NCI-H1930 (cell line): ENCODE data around the gene EPHA6.
"Not testable (repeated sequence)": the region's sequence is repeated elsewhere in the genome, so short reads cannot be mapped to it uniquely, and the experiment has no call there.

Source experiments
- DNase-seq, 2 experiments: peaks; one replicate each; lab custom pipeline; 2025; lab: John Stamatoyannopoulos, UW

The EPHA6 gene

DNA sequence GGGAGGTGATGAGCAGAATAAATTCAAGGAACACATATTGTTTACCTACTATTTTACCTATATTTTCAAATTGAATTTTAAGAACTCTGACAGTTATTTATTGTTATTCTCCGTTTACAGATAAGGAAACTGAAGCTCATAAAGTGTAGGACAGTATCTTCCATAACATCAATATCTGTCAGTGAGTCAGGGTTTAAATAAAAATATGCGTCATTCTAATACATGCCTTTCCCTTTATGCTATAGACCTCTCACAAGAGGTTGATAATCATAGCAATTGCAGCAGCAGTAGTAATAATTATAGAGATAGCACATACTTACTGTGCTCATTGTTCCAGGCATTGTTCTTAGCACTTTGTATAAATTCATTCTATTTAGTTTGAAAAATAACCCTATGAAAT lies 101.1 kb downstream of the EPHA6 start:
- DNase-seq, result no peak

DNA sequence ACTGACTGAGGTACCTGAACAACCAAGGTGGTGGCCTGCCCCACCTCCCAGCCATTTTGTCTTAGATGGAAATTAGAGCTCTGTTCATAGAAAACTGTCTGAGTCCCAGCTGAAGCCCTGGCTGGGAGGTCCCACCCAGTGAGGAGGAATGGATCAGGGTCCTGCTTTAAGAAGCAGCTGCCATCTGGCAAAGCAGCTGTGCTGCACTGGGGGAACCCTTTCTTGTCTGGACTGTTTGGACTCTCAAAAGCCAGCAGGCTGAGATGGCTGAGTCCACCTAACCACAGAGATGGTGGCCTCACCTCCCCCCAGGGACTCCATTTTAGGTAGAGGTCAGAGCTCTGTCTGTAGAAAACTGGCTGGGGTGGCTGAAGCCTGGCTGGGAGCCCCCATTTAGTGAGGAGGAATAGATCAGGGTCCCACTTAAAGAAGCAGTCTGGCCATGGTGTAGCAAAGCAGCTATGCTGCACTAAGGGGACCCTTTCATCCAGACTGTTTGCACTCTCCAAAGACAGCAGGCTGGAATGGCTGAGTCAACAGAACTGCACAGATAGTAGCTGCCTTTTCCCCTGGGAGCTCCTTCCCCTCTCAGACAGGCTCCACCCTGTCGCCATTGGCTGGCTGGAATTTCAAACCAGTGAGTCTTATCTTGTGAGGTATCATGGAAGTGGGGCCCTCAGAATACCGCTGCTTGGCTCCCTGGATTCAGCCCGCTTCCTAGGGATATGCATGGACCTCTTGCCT lies 116.9 kb downstream of the EPHA6 start:
- peak in 1 of 2 experiments; percentile 14 for DNase-seq

DNA sequence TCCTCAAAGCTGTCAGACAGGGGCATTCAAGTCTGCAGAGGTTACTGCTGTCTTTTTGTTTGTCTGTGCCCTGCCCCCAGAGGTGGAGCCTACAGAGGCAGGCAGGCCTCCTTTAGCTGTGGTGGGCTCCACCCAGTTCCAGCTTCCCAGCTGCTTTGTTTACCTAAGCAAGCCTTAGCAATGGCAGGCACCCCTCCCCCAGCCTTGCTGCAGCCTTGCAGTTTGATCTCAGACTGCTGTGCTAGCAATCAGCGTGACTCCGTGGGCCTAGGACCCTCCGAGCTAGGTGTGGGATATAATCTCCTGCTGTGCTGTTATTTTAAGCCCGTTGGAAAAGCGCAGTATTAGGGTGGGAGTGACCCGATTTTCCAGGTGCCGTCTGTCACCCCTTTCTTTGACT lies 127.7 kb downstream of the EPHA6 start:
- DNase-seq, result not testable (repeated sequence)

DNA sequence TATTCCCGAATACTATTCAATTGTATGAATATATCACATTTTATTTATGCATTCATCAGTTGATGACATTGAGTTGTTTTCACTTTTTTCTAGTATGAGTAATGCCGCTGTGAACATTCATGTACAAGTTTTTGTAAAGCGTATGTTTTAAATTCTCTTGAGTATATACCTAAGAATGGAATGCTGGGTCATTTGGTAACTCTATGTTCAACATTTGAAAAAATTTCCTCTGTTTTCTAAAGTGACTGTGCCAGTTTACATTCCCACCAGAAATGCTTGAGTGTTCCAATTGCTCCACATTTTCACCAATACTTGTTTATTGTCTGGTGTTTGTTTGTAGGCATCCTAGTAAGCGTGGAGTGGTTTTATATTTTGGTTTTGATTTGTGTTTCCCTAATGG lies 144.5 kb downstream of the EPHA6 start:
- no peak for DNase-seq

DNA sequence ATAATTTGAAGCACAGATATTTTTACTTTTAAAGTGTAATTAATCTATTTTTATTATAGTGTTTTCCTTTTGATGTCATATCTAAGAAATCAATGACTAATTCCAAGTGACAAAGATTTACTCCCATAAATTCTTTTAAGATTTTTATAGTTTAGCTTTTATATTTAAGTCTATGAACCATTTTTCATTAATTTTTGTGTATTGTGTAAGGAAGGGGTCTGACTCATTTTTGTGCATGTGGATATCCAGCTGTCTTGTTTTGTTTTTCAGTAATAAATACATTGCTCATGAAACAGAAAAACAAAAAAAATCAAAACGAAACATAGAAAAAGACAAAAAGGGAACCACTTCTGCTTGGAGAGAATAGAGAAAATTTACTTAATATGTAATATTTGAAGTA lies 145.1 kb downstream of the EPHA6 start:
- DNase-seq, result no peak

DNA sequence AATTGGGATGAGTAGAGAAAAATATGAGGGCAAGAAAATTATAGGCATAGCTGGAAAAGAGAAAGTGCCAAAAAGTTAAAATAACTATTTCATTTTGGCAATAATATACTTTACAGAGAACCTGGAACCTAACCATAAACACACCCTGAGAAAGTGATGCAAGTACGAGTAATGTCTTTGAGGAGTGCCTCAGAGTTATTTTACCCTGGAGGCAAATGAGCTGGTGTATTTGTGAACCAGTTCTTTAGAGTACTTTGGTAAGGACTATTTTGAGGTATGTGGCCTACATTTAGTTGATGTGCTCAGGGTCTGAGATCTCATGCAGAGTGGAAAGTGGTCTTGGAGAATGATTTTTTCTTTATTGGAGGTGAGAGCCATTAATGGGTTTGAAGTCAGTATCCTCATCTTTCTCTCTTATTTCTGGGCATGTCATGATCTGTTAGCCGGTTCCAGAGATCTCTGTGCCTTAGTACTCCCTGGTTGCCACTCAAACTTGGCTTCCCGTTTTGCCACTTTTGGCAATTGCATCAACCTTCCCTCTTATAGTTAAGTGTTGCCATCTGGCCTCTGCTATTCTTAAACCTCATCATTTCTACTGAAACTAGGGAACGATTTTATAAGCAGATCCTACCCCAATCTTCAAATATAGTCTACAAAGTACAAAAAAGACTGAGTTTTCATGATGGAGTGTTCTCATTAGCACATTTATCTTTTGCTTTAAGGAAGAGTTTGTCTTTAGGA lies 145.7 kb downstream of the EPHA6 start:
- no peak for DNase-seq

DNA sequence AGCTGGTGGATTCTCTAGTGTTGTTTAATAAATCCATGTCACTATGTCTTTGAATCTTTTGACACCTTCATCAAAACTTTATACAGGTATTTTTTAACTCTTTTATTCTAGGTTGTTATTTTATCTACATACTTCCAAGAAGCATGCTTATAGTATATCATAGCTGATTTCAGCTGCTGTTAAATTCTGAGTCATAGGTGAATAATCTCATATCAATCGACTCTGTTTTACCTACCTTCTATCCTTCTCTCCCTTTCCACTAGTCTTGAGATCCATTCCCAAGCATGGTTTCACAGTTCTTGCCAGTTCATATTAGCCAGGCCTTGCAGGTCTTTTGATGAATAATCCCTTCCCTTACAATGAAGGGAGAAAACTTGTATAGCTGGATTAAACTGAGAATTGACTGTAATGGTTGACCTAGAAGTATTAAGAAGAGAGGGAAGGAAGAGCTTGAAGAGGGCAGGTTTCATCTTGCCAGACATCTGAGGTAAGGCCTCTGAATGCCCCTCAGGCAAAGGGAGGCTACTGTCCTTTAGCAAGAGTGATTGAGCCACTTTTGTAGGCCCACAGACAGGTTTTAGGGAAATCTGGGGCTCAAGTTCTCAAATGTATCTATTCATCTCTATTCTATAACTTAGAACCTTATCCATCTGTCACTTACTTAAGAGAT lies 146.4 kb downstream of the EPHA6 start:
- DNase-seq, result no peak

DNA sequence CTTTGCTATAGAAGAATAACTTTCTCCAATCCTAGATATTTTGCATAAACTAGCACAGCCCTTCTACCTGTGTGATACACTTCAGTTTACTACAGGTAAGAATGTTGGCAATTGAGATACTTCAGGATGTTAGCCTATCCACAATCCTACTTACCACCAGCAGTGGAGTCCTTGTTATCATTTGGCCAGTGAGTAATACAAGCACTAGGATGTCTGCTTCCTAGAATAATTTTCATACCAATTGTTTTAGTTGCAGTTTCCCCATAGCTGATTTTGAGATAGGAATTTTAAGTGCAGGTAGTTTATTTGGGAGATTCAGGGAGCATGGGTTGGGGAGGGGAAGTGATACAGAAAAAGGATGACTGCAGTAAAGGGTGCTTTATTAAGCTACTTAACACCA lies 147.2 kb downstream of the EPHA6 start:
- DNase-seq, result no peak

DNA sequence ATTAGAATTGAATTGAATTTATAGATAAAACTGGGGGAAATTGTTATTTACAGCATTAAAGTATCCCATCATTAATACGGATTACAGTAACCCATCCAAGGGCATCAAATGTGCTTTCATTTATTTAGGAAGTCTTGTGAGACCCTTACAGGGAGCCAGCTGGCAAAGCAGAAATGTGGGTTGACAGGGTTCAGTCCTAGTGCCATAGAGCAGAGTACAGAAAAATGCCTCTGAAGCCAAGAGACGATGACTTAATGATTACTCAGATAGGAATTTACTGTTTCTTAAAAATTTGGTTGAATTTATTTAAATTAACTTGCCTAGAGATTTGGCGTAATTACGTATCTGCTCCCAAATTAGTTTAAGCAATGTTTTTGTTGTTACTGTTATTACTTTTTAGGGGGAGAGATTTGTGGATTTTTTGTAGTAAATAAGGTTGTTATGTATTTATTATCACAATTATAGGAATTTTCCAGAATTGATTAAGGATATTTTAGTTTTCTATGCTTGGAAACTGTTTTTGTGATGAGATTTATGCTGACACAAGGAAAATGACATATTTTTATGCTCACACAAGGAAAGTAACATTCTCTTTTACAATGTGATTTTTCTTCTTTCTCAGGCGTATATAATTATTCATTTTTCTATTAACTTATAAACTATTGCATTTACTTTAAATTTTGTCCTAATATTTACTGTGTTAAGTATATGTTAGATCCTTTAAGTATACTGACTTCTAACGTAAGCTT lies 152.0 kb downstream of the EPHA6 start:
- no peak for DNase-seq

DNA sequence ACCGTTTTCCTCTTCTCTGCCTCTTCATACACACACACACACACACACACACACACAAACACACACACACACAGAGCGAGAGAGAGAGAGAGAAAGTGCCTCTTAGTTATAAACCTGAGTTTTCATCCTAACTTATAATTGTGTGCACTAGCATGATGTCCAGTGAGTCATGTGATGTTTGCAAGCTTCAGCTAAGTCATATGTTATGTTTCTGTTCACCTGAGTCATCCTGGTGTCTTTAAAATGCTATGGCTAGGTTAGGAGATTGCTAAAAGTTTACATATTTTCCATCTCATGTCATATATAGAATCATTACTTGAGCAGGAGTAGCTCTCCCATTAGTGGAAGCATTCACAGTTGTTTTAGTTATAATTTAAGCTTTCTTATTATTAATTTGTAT lies 155.8 kb downstream of the EPHA6 start:
- DNase-seq, result no peak

DNA sequence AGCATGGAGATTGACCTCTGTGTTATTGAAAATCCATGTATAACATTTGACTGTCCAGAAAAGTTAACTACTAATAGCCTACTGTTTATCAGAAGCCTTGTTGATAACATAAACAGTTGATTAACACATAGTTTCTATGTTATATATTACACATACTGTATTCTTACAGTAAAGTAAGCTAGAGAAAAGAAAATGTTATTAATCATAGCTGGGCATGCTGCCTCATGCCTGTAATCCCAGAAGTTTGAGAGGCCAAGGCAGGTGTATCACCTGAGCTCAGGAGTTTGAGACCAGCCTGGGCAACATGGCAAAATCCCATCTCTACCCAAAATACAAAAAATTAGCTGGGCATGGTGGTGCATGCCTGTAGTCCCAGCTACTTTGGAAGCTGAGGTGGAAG lies 163.3 kb downstream of the EPHA6 start:
- no peak for DNase-seq

DNA sequence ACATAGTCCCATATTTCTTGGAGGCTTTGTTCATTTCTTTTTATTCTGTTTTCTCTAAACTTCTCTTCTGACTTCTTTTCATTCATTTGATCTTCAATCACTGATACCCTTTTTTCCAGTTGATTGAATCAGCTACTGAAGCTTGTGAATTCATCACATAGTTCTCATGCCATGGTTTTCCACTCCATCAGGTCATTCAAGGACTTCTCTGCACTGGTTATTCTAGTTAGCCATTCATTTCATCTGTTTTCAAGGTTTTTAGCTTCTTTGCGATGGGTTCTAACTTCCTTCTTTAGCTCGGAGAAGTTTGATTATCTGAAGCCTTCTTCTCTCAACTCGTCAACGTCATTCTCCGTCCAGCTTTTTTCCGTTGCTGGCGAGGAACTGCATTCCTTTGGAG lies 169.3 kb downstream of the EPHA6 start:
- not testable (repeated sequence) for DNase-seq

DNA sequence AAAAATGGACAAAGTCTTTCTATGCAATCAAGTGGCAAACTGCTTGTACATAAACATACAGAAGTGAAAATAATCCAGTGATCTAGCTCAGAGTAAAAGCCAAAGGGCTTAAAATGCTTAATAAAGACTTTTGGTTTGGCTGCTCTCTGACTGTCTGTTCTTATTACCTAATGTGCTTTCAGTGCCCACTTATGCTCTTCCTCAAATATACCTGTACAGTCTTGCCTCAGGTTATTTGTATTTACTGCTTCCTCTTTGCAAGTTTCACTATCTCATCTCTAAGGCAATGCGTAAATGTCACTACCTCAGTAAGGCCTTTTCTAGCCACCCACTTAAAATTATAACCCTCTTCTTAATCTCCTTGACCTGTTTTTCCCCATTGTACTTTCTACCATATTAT lies 171.8 kb downstream of the EPHA6 start:
- DNase-seq, result no peak

DNA sequence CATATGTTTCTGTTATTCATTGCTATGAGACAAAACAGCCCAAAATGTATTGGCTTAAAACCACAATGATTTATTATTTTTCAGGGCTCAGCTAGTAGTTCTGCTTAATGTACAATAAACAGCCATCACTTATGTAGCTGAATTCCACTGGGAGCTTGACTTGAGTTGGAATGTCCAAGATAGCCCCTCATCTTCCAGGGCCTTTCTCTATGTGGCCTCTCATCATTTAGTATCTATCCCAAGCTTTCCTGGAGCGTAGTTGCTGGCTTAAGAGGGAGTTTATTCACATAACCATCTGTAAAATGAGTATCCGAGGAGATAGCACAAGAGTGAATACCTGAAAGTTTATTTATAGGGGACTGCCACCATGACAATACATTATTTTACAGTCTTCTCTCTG lies 176.8 kb downstream of the EPHA6 start:
- DNase-seq, result no peak

DNA sequence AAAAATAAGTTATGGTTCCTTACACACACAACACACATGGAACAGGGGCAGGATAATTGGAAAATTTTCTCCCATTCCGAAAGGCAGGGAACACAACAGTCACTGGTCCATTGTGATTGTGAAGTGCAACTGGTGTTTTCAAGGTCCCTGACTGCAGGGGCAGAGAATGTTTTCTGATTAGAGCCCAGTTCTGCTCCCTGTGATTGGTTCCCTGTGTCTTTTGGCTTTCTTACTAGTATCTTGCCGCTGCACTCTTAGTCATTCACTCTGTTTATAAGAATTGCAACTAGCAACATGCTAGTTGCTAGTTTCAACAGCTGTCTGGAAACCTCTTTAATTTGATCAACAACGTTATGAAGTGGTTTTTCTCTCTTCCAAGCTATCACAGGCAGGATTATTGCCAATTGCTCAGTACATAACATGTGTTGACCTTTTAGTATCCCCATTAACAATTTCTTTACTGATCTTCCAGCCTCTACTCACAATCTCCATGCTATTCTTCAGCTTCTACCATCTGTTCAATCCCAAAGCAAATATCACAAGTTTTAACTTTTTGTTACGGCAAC lies 177.5 kb downstream of the EPHA6 start:
- DNase-seq, result no peak

DNA sequence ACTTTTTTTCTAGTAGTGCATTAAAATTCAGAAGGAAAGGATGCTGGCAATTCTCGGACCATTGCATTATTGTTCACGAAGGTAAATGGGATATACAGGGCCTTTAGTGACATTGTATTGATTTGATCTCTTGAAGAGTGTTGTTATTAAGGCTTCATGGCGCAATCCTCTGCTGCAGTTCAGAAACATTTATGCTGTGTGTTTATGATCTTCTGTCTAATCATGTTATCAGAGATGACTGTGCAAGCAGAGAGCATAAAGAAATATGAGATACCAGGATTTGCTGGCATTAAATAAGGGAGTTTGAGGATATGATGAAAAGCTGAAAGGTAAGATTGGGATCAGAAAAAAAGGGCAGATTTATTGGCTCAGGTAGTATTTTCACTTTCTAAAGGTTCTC lies 180.6 kb downstream of the EPHA6 start:
- no peak for DNase-seq

DNA sequence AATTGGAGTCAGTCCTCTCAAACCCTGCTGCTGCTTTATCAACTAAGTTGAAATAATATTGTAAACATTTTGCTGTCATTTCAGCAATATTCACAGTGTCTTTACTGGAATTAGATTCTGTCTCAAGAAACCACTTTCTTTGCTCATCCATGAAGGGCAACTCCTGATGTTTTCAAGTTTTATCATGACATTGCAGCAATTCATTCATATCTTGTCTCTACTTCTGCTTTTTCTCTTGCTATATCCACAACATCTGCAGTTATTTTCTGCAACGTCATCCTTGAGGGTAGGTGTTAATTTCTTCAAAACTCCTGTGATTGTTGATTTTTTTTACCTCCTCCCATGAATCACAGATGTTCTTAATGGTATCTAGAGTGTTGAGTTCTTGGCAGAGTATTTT lies 181.6 kb downstream of the EPHA6 start:
- no peak for DNase-seq

DNA sequence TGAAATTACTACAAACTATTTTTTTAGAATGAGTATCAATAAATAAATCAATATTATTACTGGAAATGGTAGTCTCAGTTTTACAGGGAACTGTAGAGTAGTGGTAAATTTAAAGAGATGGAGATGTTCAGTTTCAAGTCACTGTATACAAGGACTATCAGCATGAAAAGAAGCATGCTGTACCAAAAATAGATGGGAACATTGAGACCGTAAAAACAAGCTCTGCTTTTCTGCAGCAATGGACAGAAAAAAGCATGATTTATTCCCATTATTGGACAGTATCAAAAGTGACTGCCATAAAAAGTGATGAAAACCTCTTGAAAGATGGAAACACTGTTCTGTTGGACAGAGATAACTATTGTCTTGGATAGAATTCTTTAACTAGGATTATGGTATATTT lies 187.2 kb downstream of the EPHA6 start:
- no peak for DNase-seq

DNA sequence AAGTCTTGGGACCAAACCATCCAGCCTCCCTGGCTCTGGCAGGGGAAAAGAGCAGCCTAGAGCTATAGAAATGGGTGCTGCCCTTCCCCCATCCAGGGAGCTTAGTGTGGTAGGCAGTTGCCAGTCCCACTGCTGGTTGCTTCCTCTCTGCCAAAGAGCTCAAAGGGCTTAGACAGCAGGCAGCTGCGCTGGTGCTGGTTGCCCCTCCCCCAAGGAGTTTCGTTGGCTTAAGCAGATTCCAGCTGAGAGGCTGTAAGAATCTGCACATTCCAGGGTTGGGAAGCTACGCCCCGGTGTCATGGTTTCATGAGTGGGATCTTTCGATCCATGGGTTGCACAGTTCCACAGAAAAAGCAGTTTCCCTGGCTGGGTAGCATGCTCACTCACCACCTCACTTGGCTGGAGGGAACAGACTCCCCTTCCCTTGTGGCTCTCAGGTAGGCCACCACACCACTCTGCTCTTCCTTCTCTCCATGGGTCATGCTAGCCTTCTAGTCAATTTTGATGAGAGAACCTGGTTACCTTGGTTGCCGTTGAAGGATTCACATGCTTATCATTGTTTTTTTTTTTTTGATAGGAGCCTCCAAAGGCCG lies 195.1 kb downstream of the EPHA6 start:
- DNase-seq, result no peak

DNA sequence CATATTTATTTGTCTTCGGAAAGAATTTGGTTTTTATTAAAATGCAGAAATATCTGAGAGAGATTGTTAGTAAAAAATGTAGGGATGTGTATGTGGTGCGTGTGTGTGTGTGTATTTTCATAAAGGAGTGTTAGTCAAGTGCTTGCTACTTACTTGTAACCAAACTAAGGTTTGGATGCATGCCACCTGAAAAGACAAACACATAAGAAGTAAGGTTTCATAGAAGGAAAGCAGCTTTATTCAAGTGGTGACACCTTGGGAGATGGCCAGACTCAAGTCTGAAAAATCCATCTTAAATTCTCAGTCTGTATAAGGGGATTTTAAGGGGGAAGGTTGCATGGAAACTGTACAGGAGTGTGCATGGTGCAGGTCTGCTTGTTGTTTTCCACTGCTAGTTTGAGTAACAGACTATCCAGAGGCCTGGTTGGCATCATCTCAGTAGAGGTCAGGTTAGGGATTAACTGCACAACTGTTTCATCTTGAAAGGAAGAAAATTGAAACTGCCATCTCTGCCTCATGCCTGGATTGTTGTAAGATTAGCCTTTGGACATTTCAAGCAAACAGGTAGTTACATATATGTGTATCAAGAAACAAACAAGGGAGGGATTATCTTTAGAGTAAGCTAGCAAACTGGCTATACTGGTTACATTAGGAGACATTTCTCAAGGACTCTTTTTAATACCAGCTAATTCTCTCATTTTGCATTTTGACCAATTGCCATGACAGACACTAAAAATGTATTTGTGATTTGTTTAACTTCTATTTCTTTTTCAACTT lies 196.7 kb downstream of the EPHA6 start:
- no peak for DNase-seq

DNA sequence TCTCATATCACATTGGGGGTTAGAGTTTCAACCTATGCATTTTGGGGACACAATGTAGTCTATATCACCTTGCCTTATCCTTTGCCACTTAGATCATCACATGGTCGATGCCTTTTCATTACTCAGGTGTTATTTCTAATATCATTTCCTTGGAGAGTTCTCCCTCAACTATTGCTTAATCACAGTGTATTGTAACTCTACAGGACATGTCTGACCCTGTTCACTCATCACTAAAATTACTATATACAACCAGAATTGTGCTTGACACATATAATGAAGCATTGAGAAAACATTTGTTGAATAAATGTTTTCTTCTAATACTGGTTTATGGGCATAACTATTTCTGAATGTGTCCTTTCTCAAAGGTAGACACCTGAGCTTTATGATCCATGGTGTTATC lies 207.4 kb downstream of the EPHA6 start:
- no peak for DNase-seq
